ENCODE results near the gene KLHL13.
"Not testable (repeated sequence)": the region's sequence is repeated elsewhere in the genome, so short reads cannot be mapped to it uniquely, and the experiment has no call there.

Gene KLHL13

DNA sequence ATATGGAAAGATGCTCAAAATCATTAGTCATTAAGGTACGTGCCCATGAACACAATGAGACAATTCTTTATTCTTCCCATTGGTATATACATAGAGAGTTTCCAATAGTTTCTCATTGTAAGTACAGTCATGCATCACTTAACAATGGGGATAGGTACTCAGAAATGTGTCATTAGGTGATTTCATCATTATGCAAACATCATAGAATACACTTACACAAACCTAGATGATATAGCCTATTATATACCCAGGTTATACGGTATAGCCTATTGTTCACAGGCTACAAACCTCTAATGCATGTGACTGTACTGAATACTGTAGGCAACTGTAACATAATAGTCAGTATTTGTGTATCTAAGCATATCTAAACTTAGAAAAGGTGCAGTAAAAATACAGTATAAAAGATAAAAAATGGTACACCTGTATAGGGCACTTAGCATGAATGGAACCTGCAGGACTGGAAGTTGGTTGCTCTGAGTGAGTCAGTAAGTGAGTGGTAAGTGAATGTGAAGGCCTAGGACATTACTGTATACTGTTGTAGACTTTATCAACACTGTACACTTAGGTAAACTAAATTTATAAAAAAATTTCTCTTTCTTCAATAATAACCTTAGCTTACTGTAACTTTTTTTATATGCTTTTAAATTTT, 49.6 kb downstream of the KLHL13 start:
- no peak for DNase-seq (ENCODE audit: low read depth in 2 of 2)

DNA sequence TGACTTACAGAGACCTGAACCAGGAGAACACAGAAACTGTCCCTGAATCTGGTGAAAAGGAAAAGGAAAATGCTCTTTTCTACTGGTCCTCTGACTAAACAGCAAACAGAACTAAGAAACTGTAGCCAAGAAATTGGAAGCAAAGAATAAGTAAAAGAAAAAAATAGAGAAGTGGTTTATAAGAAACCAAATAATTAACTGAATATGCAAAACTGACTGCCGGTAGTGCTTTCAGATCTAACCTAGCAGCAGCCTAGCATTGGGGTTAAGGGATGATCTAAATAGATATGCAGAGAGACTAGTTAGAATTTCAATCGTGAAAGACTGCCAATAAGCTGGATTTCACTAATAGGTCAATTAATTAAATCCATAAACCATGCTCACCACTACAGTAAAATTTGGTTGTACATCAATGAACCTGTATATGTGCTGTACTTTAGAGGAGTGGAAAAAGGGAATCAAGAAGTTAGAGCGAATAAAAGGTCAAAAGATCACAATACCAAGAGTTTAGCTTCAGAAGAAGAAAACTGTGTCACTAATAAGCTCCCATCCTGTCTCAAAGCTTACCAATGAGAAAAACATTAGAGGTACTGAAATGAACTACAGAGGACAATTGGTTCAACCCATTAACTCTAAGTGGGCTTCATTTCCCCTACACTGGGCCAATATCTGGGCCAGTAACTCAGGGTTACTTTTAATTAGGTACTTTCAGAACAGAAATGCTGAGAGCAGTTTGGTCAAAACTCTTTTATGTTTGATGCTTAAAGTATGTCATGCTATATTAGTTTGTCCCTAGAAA, 53.6 kb downstream of the KLHL13 start:
- DNase-seq (ENCODE audit: low read depth in 2 of 2), result no peak

DNA sequence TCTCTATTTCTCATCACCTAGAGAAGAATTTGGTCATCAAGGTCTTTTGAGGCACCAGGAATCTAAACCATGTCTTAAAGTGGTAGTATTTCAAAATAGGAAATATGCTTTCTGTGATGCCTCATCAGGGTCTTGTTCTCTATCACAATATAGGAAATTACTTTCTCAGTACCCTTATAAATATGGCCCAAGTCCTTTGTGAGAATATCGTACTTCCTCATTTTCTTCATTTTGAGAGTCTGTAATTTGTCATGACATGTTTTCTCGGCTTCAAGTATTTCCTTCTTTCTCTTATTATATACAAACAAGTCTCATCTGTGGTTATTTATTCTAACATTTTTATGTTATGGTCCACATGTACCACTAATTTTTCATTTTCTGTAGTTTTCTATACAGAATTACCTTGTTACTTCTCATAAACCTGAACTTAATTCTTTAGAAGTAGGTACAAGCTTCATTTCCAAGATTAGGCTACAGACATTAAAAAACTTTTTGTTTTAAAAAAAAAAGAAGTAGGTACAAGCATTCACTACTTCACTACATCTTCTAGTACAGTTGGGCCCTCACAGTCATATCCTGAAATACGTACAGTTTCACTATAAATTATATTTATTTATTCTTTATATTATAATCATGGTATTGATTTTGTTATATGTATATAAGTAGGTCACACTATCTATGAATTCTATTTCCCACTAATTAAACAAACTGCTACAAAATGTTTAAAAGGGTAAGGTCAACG, 54.4 kb downstream of the KLHL13 start:
- no peak for DNase-seq (ENCODE audit: low read depth in 2 of 2)

DNA sequence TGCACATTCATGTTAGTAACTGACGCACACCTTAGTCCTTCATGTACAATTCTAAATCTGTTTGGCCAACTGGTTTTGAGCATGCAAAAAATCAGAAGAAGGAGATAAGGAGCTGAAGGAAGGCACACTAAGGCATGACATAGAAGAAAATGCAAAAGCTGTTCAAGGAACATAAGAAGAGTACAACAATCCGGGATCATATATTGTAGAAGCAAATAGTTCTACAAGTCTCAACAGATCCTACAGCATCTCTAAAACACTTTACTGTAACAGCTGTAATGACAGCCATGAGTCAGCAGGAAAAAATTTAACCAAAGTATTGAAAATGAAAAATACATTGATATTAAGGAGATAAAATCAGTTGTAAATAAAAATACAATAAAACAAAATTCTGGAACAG, 57.7 kb downstream of the KLHL13 start:
- no peak for DNase-seq (ENCODE audit: low read depth in 2 of 2)

DNA sequence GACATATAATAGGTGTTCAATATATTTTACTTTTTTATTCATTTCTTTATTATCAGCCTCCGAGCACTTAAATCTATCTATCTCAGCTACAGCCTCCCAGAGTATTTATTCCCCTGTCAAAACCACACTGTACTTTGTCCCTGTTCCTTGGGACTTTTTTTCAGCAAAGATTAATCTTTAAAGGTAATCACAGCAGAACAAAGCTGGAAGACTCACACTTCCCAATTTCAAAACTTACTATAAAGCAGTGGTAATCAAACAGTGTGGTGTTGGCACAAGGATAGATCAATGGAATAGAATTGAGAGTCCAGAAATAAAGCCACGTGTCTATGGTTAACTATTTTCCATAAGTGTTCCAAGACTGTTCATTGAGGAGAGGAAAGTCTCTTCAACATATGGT, 59.7 kb downstream of the KLHL13 start:
- no peak for DNase-seq (ENCODE audit: low read depth in 2 of 2)

DNA sequence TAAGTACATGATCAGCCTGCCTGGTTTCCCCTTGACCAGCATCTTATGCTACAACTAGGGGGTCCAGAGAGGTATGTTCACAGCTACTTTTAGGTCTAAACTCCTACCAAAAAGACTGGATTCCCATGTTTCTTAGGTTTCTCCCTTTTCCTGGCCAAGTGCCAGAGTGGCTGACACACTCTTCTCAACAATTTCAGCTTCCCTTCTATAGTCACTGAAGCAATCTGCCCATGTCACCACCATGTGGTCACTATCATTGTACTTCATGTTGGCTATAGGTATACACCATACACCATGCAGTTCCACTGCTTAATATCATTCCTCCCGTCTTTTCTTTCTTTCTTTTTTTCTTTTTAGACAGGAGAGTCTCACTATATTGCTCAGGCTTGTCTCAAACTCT, 66.9 kb downstream of the KLHL13 start:
- no peak for DNase-seq (ENCODE audit: low read depth in 2 of 2)

DNA sequence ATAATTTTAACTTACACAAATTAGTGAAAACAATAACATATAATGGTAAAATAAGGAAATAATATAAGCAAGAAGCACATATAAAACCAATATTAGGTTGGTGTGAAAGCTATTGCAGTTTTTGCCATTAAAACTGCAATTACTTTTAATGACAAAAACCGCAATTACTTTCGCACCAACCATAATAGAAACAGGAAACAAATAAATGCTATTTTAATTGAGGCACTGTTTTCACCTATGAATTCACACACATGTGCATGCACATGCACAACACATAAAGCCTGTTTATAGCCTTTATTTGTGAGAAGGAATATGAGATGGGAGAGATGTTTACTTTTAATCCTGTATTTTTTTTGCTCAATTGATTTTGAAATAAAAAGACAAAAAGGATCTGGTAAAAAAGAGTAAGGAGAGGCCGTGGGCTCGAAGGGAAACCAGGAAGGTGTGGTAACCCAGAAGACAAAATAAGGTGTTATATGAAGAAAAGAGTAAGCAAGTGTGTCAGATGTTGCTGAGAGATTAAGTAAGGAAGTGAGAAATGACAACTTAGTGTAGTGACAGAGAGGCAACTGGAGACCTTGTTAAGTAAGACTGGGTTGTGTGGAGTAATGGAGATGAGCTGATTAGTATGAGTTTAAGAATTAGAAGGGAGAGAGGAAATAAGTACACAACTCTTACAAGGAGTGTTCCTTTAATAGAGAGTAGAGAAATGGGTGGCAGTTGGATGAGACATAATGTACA, 69.0 kb downstream of the KLHL13 start:
- no peak for DNase-seq (ENCODE audit: low read depth in 2 of 2)

DNA sequence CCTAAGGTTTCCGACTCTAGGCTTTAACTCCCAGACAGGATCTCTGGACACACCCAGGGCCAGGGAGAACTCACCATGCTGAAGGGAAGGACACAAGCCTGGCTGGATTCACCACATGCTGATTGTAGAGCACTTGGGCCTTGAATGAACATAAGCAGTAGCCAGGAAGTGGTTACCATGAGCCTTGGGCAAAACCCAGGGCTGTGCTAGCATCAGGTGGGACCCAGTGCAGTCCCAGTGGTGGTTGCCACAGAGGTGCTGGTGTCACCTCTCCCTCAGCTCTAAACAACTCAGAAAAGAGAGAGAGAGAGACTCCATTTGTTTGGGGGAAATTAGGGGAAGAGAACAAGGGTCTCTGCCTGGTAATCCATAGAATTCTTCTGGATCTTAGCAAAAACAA, 77.0 kb downstream of the KLHL13 start:
- no peak for DNase-seq (ENCODE audit: low read depth in 2 of 2)

DNA sequence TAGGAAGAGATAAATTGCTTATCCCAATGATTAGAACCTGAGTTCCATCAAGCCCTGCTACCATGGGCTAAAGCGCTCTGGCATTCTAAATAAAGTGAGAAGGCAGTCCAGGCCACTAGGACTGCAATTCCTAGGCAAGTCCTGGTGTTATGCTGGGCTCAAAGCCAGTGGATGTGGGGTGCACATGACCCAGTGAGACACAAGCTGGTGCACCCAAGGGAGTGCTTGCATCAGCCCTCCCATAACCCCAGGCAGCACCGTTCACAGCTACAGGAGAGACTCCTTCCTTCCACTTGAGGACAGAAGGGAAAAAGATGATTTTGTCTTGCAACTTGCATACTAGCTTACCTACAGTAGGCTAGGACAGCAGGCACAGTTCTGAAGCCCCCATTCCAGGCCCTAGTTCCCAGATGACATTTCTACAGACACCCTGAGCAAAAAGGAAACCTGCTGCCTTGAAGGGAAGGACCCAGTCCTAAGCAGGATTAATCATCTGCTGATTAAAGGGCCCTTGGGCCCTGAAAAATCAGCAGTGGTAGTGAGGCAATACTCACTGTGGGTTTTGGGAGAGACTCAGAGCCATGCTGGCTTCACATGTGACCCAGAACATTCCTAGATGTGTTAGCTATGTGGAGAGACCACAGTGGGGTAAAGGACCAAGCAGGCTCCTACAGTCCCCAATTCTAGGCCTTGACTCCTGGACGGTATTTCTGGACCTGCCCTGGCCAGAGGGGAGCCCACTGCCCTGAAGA, 77.8 kb downstream of the KLHL13 start:
- DNase-seq (ENCODE audit: low read depth in 2 of 2), result no peak

DNA sequence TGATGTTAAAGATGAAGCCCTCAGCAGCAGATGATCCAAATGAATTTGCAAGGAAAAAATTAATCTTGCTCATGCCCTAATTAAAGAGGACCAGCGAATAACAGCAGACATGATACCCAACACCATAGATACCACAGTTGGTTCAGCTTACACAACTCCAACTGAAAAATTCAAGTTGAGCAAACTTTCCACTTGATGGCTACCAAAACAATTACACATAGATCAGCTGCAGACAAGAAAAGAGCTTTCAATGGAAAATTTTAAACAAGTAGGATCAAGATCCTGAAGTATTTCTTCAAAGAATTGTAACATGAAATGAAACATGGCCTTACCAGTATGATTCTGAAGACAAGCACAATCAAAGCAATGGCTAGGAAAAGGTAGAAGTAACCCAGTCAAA, 90.0 kb downstream of the KLHL13 start:
- no peak for DNase-seq (ENCODE audit: low read depth in 2 of 2)

DNA sequence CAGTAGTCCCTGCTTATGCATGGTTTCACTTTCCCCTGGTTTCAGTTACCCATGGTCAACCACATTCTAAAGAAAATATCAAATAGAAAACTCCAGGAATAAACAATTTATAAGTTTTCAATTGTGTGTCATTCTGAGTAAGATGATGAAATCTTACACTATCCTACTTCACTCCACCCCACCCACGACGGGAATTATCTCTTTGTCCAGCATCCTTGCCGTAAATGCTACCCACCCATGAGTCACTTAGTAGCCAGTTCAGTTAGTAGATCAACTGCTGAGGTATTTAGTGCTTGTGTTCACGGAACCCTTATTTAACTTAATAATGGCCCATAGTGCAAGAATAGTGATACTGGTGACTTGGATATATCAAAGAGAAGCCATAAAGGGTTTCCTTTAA, 91.4 kb downstream of the KLHL13 start:
- DNase-seq (ENCODE audit: low read depth in 2 of 2), result no peak

DNA sequence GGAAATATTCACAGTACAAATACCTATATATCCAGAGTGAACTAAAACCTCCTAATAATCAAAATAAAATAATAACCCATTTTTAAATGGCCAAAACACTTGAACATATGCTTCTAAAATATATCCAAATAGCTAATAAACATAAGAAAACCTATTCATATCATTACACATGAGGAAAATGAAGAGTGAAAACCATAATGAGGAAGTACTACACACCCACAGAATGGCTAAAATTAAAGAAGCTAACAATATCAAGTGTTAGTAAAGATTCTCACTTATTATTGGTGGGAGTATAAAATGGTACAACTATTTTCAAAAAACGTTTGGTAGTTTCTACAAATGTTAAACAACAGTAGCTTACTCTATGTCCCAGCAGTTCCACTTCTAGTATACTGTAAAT, 92.1 kb downstream of the KLHL13 start:
- DNase-seq (ENCODE audit: low read depth in 2 of 2), result no peak

DNA sequence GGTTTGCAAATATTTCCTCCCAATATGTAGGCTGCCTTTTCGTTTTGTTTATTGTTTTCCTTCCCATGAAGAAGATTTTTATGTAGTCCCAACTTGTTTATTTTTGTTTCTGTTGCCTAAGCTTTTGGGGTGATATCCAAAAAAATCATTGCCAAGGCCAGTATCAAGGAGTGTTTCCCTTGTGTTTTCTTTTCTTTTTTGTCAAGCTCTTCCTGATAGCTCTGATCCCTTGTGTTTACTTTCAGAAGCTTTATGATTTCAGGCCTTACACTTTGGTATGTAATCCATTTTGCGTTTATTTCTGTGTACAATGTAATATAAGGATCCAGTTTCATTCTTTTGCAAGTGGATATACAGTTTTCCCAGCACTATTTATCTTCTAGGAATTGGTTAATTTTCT, 93.9 kb downstream of the KLHL13 start:
- no peak for DNase-seq (ENCODE audit: low read depth in 2 of 2)

DNA sequence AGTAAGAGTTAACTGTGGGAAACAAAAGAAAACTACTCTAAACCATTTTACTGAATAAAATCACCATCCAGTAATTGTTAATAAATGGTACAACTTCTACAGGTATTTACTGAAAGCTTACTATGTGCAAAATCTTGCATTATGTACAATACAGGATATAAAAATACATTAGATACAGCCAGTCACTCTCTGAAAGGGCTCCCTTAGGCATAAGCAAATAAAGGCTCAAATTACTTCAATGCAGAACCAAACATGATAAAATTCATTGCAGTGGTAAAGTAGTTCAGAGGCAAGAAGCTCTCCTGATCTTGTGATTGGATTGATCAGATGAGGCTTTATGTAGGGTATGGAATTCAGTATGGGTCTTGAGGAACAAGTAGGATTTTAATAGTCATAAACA, 100.2 kb downstream of the KLHL13 start:
- no peak for DNase-seq (ENCODE audit: low read depth in 2 of 2)

DNA sequence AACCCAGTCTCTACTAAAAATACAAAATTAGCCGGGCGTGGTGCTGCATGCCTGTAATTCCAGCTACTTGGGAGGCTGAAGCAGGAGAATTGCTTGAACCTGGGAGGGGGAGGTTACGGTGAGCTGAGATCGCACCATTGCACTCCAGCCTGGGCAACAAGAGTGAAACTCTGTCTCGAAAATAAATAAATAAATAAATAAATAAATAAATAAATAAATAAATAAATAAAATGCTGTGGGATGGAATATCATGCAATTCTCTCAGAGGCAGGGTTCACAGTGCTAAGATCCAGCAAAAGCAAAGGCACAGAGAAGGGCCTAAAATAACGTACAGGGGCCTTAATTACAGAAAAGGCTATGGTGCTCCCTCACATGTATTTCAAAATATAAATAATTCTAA, 114.2 kb downstream of the KLHL13 start:
- not testable (repeated sequence) for DNase-seq (ENCODE audit: low read depth in 2 of 2)

DNA sequence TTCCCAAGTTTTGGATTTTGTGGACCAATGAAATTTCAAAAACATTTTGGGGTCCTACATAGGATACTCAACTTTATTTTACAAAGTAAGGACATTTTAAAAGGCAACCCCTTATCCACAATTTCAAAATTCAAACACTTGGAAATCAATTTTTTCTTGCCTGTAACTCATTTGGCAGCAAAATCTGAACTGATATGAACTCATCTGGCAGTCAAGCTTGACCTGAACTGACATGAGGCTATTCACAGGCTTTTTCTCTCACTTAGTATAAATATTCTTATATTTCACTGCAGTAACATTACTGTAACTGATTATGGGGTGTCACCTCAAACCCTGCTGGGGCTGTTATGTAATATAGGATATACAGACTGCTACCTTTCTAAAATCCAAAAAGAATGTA, 116.1 kb downstream of the KLHL13 start:
- DNase-seq (ENCODE audit: low read depth in 2 of 2), result no peak

DNA sequence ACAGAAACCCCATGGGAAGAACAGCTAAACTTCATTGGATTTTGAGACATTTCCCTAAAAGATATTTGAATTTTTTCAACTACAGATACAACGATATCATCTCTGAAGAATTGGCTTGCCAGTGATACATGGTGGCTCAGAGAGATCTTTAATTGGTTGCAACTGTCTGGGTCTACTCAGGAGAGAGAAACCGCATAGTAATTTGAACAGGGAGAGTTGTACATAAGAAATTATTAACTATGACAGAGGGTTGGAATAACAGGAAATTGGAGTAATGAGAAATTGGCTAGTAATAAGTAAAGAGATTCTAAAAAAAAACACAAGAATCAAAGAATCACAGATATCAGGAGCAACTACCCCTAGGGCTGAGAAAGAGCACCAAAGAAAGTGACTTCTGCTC, 118.4 kb downstream of the KLHL13 start:
- DNase-seq (ENCODE audit: low read depth in 2 of 2), result no peak

DNA sequence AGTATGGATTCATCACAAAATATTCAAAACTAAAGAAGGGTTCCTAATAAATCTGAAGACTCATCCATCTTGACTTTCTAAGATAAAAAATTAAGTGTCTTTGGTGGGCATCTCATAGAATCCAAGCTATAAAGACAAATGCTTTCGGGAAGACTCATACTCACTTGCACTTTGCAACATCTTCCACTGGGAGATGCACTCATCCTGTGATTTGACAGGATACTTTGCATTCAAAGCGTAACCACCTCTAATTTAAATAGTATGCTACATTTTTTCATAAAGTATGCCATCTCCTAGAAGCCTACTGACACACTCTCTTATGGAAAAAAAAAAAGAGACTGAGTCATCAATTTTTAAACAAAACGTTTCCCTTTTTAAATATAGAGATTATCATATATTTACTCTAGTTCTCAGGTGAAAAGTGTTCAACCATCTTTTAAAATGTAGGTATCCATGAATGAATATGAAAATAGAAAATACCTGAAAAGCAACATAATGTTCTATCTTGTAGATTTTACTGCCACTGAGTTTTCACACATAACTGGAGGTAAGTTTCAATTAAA, 119.6 kb downstream of the KLHL13 start:
- DNase-seq (ENCODE audit: low read depth in 2 of 2), result no peak

DNA sequence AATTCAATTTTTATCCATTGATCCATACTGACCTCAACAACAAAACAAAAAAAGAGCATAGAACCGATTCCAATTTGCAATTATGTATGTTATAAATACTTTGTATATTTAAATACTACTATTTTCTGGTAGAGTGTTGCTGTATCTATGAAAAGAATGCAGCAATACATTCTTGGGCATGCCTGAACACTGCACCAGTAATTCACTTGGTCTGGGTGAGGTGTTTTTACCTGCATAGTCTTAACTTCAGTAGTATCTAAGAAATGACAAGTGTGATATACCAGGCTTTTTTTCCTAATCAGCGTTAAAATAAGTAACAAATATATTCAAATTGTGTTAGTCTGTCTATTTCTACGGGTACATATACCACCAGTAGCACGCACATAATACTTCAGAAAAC, 120.2 kb downstream of the KLHL13 start:
- no peak for DNase-seq (ENCODE audit: low read depth in 2 of 2)

DNA sequence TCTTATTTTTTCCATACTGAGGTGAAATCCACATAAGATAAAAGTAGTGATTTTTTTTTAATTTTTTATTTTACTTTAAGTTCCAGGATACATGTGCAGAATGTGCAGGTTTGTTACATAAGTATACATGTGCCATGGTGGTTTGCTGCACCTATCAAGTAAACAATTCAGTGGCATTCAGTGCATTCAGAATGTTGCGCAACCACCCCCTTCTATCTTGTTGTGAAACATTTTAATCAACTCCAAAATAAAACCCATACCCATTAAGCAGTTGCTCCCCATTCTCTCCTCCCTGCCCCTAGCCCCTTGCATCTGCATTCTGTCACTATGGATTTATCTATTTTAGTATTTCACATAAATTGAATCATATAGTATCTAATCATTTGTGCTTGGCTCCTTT, 121.2 kb downstream of the KLHL13 start:
- no peak for DNase-seq (ENCODE audit: low read depth in 2 of 2)

DNA sequence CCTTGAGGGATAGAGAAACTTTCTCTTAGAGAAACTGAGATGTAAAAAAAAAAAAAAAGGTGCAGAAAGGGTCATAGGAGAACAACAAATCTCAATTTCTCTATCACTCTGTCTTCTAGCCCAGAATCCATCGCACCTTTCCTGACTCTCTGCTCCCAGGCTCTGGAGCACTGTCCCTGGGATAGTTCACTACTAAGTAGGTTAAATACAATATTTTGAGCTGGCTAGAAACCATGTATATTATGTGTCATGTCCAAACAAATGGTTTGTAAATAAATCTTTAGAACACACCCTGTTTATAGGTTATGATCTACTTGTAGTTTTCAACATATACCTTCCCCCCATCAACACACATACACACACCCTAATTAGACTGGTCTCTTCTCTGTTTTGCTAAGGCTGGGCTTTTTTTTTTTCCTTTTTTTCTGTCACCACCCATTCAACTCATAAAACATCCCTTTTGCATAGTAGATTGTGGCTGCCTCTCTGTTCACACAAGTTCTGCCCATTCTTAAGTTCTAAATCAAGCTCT, 124.4 kb downstream of the KLHL13 start:
- no peak for DNase-seq (ENCODE audit: low read depth in 2 of 2)

All from fibroblast of skin of left biceps (primary cell).